Measurements from ENCODE around the gene OR51B4.

GRCh38 chr11:5282628-5283027 lies 19.1 kb downstream of the OR51B4 start:
- no peak for TF ChIP-seq CTCF (IDR thresholded peaks at IDR 0.05)
- TF ChIP-seq POLR2A (IDR thresholded peaks at IDR 0.05), result no peak
- TF ChIP-seq POLR2AphosphoS5 (IDR thresholded peaks at IDR 0.05), result no peak
